ENCODE data around the gene JUND.

Gene JUND

DNA sequence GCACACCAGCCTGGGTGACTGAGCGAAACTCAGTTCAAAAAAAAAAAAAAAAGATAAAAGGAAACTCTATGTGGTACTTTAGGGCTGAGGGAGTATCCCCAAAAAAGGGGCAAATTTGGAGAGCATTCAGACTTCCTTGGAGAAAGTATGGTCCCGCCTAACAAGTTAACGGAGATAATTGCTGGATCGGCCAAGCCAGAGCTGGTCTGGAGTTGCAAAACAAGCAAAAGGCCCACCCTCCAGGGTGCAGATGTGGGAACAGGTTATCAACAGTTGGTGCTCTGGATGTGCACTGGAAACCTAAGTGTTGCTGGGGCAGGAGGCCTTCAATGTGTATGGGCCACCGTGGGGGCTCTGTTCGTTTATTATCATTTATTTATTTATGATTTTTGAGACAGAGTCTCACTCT lies 10.0 kb downstream of the JUND start:
- DNase-seq: no peak

DNA sequence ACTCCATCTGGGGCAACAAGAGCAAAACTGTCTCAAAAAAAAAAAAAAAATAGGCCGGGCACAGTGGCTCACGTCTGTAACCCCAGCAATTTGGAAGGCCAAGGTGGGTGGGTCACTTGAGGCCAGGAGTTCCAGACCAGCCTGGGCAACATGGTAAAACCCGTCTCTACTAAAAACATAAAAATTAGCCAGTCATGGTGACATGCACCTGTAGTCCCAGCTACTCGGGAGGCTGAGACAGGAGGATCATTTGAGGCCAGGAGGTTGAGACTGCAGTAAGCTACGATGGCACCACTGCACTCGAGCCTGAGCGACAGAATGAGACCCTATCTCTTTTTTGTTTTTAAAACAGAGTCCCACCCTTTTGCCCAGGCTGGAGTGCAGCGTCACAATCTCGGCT lies 11.1 kb downstream of the JUND start:
- DNase-seq: no peak

DNA sequence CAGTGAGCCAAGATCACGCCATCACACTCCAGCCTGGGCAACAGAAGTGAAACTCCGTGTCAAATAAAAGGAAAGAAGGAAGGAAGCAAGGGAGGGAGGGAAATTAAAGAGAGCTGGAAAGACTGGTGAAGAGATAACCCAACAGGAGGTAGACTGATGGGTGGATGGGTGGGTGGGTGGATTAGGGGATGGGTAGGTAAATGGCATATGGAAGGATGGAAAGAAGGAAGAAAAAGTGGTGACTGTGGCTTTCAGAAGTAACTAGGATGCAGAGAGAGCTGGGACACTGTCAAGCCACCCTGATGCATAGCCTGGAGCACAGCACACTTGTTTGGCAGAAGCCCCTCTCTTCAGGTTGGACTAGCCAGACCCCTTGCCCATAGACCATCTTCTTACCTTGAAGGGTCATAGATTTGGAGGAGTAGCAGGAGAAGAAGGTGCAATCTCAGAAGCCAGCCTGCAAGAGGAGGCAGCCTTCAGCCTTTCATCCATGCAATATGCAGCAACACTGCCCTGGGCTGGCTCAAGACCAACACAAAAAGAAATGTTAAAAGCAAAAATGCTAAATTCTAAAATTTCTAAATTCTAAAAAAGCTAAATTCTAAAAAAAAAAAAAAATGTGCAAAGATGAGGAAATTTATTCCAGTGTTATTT lies 12.2 kb downstream of the JUND start:
- DNase-seq: no peak

DNA sequence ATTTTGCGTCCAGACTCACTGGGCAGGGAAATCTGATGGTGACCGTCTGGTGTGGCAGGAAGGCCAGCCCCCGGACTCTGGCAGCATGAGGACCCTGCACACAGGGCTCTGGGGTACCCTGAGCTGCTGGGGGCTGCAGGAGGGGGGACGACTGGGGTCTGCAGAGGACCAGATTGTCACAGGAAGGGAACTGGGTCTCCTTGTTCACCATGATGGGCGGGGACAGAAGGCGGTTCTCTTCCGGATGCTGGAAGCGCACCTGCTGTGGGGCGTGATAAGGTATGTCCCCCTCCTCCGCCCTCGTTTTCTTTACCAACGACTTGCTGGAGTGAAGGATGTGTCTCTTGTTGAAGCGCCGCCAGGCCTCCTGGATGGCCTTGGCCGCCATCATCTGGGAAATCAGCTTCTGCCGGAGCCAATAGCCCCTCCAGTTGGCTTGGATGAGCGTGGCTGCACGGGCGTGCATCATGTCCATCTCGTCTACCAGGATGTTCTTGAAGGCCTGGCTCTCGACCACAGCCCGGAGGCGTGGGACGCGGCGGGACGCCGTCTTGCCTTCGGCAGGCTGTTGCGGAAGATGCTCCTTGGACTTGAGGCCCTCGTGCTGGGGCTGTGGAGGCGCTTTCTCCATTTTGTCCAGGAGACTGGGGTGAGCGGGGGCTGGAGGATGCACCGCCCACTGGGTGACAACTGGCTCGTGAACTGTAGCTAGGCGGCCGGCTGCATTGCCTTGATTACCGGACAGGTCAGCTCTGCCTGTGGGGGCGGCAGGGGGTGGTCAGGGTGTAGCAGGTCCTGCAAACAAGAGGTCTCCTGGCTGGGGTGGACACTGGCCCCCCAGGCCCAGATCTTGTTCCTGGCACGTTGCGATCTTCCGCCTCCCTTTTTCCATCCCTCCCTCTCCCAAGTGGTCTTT lies 14.4 kb downstream of the JUND start:
- DNase-seq: no peak

DNA sequence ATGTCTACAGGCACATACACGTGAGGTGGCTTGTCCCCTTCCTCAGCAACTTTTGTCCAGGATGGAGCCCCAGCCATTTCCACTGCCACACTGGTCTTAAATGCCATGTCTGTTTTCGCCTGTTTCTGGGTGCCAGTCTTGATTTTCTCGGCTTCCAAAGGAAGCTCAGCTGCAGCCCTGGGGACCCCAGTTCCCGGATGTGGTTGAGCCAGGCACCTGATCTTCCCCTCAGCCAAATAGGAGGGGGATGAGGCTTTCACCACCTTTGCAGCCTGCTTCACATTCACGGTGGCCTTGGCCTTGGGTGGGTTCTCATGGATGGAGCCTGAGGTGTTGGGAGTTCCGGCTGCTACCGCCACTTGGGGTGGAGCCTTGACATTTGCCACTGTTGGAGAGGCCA lies 15.8 kb downstream of the JUND start:
- no peak for DNase-seq

DNA sequence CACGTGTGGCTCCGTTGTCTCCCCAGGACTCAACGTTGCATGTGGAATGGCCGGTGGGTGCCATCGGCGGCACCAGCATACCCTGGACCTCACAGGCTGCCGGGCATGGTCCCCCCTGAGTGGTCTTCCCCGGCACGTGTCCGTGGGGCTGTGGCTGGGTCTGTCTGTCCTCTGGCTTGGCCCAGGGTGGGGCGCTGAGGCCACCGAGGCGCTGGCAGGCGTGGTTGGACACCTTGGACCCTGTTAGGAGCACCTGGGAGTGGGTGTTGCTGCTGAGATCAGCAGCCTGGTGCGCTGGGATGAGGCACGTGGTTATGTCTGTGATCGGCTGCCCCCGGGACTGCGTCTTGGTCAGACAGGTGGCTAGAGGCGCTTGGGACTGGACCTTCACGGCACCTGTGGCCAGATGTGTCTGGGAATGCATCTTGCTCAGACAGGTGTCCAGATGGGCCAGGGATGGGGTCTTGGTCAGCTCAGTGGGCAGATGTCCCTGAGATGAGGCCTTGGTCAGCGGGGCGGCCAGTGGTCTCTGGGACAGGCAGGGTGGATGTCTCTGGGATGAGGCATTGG lies 16.4 kb downstream of the JUND start:
- no peak for DNase-seq

DNA sequence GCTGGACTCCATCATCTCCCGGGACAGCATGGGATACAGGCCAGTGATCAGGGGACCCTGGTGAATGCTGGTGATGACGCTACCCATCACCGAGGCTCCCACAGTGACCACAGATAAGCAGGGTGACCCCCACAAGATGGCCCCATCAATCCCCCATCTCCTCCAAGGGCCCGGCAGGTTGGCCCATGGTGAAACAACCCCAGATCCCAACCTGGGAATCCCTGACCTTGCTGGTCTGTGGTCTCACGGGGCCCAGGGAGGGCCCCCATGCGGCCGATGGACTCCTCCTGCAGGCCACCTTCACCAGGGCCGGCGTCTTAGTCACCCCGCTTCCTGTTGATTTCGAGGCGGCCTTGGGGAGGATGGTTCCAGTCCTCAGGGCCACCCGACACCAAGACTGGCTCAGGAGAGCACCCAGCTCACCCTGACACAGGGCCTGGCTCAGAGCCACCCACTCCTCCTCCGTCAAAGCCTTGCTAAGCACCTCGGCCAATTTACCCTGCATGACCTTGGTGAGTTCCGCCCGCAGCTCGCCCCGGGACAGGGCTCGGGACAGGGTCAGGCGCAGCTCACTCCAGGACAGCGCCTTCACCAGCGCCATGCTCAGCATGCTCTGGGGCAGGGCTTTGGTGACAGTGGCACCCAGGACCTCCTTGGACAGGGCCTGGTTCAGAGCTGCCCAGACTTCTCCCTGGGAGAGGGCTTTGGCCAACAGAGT lies 17.1 kb downstream of the JUND start:
- DNase-seq: no peak

DNA sequence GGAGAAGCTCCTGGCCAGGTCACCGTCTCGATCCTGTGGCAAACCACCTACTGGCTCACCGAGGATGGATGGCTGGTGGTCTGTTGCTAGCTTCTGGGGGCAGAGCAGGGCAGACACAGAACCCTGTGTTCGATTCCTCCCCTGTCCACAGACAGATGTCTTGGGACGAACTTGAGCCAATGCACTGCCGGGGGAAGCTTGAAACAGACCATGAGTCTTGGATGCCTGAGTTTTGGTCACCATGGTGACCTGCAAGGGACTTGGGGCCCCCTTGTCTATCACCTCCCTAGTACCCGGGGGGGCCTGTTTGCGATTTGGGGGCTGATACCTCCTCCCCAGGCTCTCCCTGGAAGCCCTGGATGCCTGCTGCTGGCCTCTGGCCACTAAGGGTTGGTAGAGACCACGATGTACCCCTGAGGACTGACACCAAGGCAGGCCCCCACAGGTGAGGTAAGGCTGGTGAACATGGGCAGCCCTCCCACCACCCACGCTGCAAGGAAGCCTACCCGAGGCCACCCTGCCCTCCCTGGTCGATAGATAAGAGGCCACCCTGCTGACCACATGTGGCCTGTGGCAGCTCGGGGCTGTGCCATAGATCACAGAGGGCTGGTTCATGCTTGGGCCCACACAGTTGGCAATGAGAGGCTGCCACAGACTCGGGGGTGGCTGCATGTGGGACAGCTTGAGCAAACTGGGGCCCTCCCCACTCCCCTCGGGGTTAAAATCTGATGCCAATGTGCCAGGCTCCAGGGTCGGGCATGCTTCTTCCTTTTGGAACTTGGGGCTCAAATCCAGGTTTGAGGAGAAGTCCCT lies 17.9 kb downstream of the JUND start:
- DNase-seq: no peak

DNA sequence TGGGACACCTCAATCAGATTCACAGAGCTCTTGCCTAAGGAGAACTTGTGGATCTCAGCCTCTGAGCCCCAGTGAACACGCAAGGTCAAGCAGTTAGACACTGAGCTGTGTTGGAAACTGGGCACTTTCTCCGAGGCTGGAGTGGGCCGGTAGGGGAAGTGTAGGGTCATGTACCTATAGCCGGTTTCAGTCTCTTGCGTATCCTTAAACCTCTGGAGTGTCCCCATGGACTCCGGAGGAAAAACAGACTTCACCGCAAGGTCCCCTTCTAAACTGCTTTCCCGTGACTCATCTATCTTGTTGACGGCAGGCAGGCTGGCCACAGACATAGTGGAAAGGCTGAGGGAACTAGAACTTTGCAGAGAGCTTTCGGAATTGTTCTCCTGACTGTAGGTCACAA lies 18.5 kb downstream of the JUND start:
- no peak for DNase-seq

DNA sequence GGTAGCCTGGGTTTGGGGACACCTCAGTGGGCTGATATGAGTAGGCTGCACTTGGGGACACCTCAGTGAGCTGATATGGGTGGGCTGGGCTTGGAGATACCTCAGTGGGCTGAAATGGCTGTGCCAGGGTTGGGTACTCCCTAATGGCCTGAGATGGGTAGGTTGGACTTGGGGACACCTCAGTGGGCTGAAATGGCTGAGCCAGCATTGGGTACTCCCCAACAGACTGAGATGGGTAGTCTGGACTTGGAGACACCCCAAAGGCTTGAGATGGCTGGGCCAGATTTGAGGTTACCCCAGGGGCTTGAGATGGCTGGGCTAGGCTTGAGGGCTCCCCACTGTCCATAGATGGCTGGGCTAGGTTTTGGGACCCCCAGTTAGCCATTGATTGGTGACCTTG lies 19.3 kb downstream of the JUND start:
- no peak for DNase-seq

DNA sequence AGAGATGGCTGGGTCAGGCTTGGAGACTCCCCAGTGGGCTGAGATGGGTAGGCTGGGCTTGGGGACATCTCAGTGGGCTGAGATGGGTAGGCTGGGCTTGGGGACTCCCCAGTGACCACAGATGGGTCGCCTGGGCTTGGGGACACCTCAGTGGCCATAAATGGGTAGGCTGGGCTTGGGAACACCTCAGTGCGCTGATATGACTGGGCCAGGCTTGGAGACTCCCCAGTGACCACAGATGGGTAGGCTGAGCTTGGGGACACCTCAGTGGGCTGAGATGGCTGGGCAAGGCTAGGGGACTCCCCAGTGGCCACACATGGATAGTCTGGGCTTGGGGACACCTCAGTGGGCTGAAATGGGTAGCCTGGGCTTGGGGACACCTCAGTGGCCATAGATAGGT lies 19.9 kb downstream of the JUND start:
- DNase-seq: no peak

DNA sequence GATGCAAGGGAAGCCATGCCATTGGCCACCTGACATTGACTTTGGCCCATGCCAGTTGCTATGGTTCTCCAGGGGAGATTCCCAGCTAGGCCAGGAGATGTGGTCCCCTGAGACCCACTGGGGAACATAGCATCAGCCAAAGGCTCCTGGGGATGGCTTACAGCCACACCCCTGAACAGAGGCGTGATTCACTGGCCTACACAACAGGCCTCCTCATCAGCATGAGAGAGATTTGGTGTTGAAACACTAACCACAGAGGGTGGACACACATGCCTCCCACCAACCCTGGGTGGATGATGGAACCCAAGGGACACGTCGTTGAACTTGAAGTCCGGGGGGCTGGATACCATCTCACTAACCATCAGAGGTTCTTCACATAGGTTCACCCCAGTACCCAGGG lies 21.5 kb downstream of the JUND start:
- no peak for DNase-seq

DNA sequence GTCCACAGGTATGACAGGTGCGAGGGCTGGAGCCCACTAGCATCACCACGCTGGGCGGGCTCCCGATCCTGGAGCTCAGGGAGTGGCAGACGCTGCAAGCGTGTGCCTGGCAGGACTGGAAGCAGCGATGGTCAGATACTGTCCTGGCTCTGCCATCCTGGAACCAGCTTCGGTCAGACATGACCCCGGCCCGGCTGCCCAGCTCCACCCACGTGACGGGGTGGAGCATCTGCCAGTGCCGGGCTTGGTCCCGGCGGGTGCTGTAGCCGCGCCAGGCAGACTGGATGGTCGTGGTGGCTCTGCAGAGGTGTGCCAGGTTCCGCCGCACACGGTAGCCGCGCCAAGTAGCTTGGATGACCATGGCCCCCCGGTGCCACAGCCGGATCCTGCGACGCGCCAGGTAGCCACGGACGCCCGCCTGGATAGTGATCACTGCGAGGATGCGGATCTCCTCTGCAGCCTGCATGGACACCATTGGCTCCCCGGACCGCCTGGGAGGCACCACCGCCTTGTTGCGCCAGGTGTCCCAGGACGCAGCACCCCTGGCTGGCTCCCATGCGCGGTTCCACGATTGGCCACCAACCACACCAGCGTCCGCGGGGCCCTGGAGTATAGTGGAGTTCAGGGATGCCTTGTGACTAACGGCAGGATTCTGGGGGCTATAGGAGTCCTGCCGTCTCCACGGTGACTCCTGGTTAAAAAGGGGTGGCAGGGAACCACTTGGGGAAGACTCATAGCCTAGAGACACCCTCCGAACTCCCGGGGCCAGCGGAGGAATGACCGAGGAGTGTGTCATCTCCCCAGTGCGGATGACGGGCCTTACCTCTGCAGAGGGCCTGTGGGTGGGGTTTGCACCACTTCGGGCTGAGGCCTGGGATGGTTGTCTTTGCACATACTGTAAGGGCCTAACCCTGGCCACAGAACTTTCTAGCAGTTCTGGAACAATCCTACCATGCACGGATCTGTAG lies 23.6 kb downstream of the JUND start:
- no peak for DNase-seq

DNA sequence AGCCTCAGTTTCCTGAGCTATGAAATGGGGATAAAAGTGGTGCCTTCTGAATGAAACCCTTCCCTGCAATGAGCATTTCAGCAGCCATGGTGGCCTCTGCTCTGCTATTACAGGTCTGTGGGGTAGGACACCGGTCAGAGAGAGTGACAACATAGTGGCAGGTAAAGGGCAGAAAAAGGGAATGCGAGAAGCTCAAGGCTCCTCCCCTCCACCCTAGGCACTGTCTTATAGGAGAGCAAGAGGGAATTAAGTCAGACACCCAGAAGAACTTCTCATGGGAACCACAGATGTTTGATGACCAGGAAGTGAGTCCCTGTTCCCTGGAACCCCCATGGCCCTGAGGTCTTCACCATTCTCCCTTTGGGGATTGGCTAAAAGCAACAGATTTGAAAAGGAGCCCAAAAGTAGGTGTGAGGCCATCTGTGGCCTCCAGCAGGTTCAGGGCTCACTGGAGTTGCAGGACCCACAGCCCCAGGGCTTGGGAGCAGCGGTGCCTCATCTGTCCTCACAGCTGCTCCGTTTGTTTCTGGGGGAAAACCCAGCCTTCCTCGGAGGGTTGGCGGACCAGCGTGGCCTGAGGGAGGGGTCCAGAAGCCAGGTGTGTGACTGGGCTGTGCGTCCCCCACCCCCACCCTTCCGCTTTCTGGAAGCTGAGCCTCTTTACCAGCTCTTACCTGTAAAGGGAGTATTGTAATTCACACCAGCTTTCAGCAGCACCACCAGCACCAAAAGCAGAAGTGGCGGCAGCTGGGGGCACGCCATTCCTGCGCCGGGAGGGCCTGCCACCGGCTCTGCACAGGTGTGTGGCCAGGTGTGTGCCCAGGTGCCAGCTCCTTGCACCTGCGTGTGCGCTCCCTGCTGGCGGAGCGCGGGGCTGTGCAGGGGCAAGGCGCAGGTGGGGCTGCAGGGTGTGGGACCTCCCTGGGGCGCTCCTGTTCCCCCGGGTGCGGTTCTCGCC lies 26.6 kb downstream of the JUND start:
- DNase-seq: no peak

DNA sequence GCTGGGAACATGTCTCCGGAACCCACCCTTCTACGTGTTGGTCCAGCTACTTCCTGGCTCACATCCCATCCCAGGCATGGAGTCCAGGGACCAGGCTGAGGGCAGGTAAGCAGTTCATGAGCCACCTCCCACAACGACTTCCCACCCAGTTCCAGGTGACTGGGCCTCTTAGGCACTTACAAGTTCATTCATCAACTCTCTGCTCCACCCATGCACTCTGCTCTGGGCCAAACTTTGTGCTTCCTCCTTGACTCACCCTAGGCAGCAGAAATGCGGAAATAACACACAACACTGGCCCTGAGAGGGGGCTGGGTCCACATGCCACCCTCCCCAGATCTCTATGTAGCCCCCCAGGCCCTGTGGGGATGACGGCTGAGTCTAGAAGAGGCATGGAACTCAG lies 27.7 kb downstream of the JUND start:
- no peak for DNase-seq

DNA sequence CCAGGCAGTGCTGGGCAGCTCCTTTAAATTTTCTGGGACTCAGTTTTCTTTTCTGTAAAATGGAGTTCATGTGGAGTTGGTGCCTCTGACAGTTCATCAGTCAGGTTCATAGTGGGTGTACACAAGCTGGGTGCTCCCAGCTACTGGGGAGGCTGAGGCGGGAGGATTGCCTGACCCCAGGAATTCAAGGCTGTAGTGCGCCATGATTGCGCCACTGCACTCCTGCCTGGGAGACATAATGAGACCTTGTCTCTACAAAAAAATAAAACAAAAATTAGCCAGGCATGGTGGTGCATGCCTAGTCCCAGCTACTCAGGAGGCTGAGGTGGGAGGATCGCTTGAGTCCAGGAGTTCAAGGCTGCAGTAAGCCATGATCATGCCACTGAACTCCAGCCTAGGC lies 28.3 kb downstream of the JUND start:
- DNase-seq: no peak

DNA sequence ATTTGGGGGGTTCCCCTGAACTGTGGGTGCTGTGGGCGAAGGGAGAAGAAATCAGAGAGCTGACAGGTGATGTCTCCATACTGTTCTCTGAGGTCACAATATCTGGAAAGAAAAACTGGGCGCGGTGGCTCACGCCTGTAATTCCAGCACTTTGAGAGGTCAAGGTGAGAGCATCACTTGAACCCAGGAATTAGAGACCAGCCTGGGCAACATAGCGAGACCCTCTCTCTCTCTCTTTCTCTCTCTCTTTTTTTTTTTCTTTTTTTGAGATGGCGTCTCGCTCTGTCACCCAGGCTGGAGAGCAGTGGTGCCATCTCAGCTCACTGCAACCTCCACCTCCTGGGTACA lies 29.1 kb downstream of the JUND start:
- DNase-seq: no peak

DNA sequence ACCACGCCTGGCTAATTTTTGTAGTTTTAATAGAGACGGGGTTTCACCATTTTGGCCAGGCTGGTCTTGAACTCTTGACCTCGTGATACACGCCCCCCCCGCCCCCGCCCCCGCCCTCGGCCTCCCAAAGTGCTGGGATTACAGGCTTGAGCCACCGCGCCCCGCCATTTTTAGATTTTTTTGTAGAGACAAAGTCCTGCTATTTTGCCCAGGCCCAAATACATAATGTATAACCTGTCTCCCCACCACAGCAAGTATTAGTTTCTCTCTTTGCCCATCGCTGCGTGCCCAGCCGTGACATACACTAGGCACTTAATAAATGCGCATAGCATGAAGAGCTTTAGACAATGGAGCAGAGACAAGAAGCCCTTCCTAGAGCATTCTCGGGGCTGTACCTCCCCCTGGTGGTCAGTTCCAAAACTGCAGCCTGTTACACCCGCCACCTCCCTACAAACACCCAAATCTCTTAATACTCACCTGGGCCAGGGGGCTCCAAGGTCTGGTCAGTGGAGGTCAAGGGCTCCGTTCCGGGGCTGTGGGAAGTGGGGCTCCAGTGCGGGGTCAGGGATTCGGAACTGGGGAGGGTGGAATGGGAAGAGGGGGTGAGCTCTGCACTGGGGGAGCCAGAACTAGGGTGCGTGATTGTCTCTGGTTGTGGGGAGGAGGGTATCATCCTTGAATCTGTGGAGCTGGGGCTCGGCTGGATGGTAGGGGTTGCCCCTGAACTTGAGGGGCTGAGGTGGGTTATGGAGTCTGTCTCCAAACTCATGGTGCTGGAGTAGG lies 29.6 kb downstream of the JUND start:
- peak in 48 of 56 donors; percentile 14 to 88 (median 48) for DNase-seq

Data from nucleus accumbens (tissue), 56 donors.